K562 (cell line): ENCODE data around the gene PPP6R3. TPM values are rescaled to one million over a fixed set of nuclear protein-coding genes. Genes with fewer than 3 reads are reported as not detected.
A peak's percentile ranks its signal among the peaks of the same experiment; 100 is the strongest.

Source experiments
- ATAC-seq: fragments of 200-7000 bp; cut with Tn5 transposase; 3 replicates; pipeline ENCODE4 v1.9.1; 2020; ENCODE audit warnings: moderate library complexity
- BruUV-seq: library from RNA; stranded (reverse); fragments of 400-500 nt; replicated peaks from 2 replicates; lab custom pipeline; 2021; lab: Mats Ljungman, UMichigan
- CTCF ChIA-PET: fragments of 300-600 bp; formaldehyde crosslinking; extraction: SDS; loops from one replicate; lab custom pipeline; 2021; ENCODE audit warnings: low intra/inter-chr PET ratio; lab: Yijun Ruan, JAX
- POLR2A ChIA-PET: fragments of 300-600, 350-650 bp; sonication (Branson Sonifier 250); formaldehyde crosslinking; extraction: SDS; loops from one replicate; lab custom pipeline; 2021; ENCODE audit warnings: antibody characterized with exemption, inconsistent platforms; lab: Yijun Ruan, JAX
- DNase-seq, 4 experiments: peaks; one replicate each; pipeline versions ENCODE4 v3.0.0 to v3.0.0-alpha.2; 2011 to 2018; ENCODE audit warnings: low spot score in 3 of 4, mixed read lengths in 3 of 4; ENCODE audit errors: extremely low read depth in 1 of 4
- FAIRE-seq: peaks from 2 replicates; lab custom pipeline; 2011; peaks lifted over from hg19 to GRCh38; lab: Jason Lieb, UNC
- H2AFZ ChIP-seq: 2 replicates; pipeline ENCODE4 v1.6.0; 2011; ENCODE audit warnings: low read depth, low read length, control low read depth, inconsistent platforms
- H3K27ac ChIP-seq: fragments of 200-600 bp; 3 replicates; pipeline ENCODE4 v1.8.0; 2011; ENCODE audit warnings: low read depth, mild to moderate bottlenecking, control low read depth, inconsistent platforms, low read length, moderate library complexity, mixed read lengths; ENCODE audit errors: extremely low read depth
- H3K27me3 ChIP-seq, 2 experiments: fragments of 300-600 bp in 1 of 2; 2 replicates in 1 of 2; 3 replicates in 1 of 2; pipeline versions ENCODE4 v1.6.0 to v1.8.0; 2011; ENCODE audit warnings: inconsistent platforms in 2 of 2, low read length in 2 of 2, mild to moderate bottlenecking in 1 of 2, mixed read lengths in 1 of 2, moderate library complexity in 1 of 2; ENCODE audit not compliant: control insufficient read depth in 2 of 2, insufficient read depth in 2 of 2
- H3K36me3 ChIP-seq: fragments of 300-600 bp; 3 replicates; pipeline ENCODE4 v1.8.0; 2011; ENCODE audit warnings: mild to moderate bottlenecking, low read length, inconsistent platforms; ENCODE audit not compliant: control insufficient read depth, insufficient read depth
- H3K4me1 ChIP-seq, 2 experiments: fragments of 200-600 bp in 1 of 2; replicated peaks in 1 of 2; 2 replicates in 1 of 2; 3 replicates in 1 of 2; pipeline versions ENCODE4 v1.5.1 to v1.8.0; 2011; ENCODE audit warnings: inconsistent platforms in 2 of 2, low read length in 2 of 2, mild to moderate bottlenecking in 1 of 2, mixed read lengths in 1 of 2, moderate library complexity in 1 of 2; ENCODE audit not compliant: control insufficient read depth in 2 of 2, insufficient read depth in 2 of 2
- H3K4me2 ChIP-seq: 2 replicates; pipeline ENCODE4 v1.6.1; 2011; ENCODE audit warnings: low read length, control low read depth, inconsistent platforms, mixed read lengths; ENCODE audit not compliant: insufficient read depth
- H3K4me3 ChIP-seq: fragments of 200-600 bp; sonication (generic), shearing (Covaris generic); 2 replicates; pipeline ENCODE4 v1.5.1; 2016; ENCODE audit warnings: control low read depth, inconsistent platforms
- H3K79me2 ChIP-seq: fragments of 200-600 bp; 3 replicates; pipeline ENCODE4 v1.8.0; 2011; ENCODE audit warnings: low read length, inconsistent platforms; ENCODE audit not compliant: control insufficient read depth, insufficient read depth
- H3K9ac ChIP-seq, 2 experiments: 2 replicates each; pipeline versions ENCODE4 v1.6.0 to v1.6.1; 2011; ENCODE audit warnings: low read depth in 2 of 2, low read length in 2 of 2, control low read depth in 1 of 2, inconsistent platforms in 1 of 2, mild to moderate bottlenecking in 1 of 2, mixed read lengths in 1 of 2; ENCODE audit not compliant: insufficient read depth in 1 of 2
- H3K9me1 ChIP-seq: one replicate; pipeline ENCODE4 v1.6.0; 2011; ENCODE audit warnings: inconsistent platforms, mild to moderate bottlenecking, low read length, moderate library complexity; ENCODE audit not compliant: control insufficient read depth, insufficient read depth
- H3K9me3 ChIP-seq: replicated peaks from 2 replicates; pipeline ENCODE4 v1.5.1; 2011; ENCODE audit warnings: low read depth, low read length, inconsistent platforms; ENCODE audit not compliant: control insufficient read depth, insufficient read depth
- H4K20me1 ChIP-seq: replicated peaks from 2 replicates; pipeline ENCODE4 v1.6.1; 2011; ENCODE audit warnings: low read length, inconsistent platforms, mixed read lengths; ENCODE audit not compliant: control insufficient read depth, insufficient read depth
- ESRRA ChIP-seq: fragments of 450-650 bp; IDR thresholded peaks from 2 replicates; pipeline ENCODE4 v1.6.1; 2014; ENCODE audit warnings: low read depth, mild to moderate bottlenecking, moderate library complexity, borderline replicate concordance
- ETV1 ChIP-seq: fragments of 450-650 bp; conservative IDR thresholded peaks from 2 replicates; pipeline ENCODE4 v1.6.1; 2016; ENCODE audit warnings: missing genetic modification characterization, control low read depth, low read depth, missing compliant biosample characterization
- FOSL1 ChIP-seq: fragments of 200-800 bp; sonication (Bioruptor generic); conservative IDR thresholded peaks from 2 replicates; pipeline ENCODE4 v1.6.1; 2016; ENCODE audit warnings: missing genetic modification characterization, missing compliant biosample characterization
- FOXK2 ChIP-seq, 2 experiments: fragments of 450-650 bp; IDR thresholded peaks in 1 of 2; conservative IDR thresholded peaks in 1 of 2; 2 replicates each; pipeline ENCODE4 v1.6.1; 2016; ENCODE audit warnings: low read depth in 2 of 2, mild to moderate bottlenecking in 1 of 2
- HDAC1 ChIP-seq, 2 experiments: fragments of 450-650 bp; IDR thresholded peaks; 2 replicates each; pipeline ENCODE4 v1.6.1; 2016 to 2017; ENCODE audit warnings: inconsistent platforms in 1 of 2, mild to moderate bottlenecking in 1 of 2, moderate library complexity in 1 of 2
- MTA1 ChIP-seq: fragments of 450-650 bp; IDR thresholded peaks from 2 replicates; pipeline ENCODE4 v1.6.1; 2017; ENCODE audit warnings: borderline replicate concordance
- PHF21A ChIP-seq: fragments of 450-650 bp; IDR thresholded peaks from 2 replicates; pipeline ENCODE4 v1.6.1; 2017; ENCODE audit warnings: low read depth, borderline replicate concordance
- RBM22 ChIP-seq: fragments of 200-400 bp; formaldehyde crosslinking; IDR thresholded peaks from 2 replicates; pipeline ENCODE4 v1.6.1; 2018; ENCODE audit warnings: low read length, low read depth; ENCODE audit not compliant: poor library complexity, severe bottlenecking
- SAP30 ChIP-seq: fragments of 200-600 bp; sonication (generic); IDR thresholded peaks from 2 replicates; pipeline ENCODE4 v1.6.1; 2012; ENCODE audit warnings: borderline replicate concordance, low read depth, mild to moderate bottlenecking, moderate library complexity, low read length, control low read depth, inconsistent platforms; ENCODE audit not compliant: insufficient read depth, poor library complexity, severe bottlenecking
- SIN3A ChIP-seq, 2 experiments: fragments of 150-350 bp in 1 of 2; IDR thresholded peaks; 2 replicates each; pipeline ENCODE4 v1.6.1; 2011 to 2016; ENCODE audit warnings: borderline replicate concordance in 2 of 2, low read depth in 2 of 2, low read length in 2 of 2, mild to moderate bottlenecking in 2 of 2, moderate library complexity in 2 of 2; ENCODE audit not compliant: control insufficient read depth in 1 of 2
- TEAD4 ChIP-seq, 2 experiments: sonication (generic) in 1 of 2; formaldehyde crosslinking in 1 of 2; IDR thresholded peaks; 2 replicates each; pipeline versions ENCODE4 v1.6.1 to v1.8.0; 2012 to 2022; ENCODE audit warnings: borderline replicate concordance in 1 of 2, inconsistent platforms in 1 of 2, low read length in 1 of 2, mild to moderate bottlenecking in 1 of 2, missing genetic modification reagents in 1 of 2
- WGBS: fragments of 100-300 bp; shearing (Covaris generic); methylation state at CpG from one replicate; pipeline ENCODE4 v1.1.6; 2016; ENCODE audit warnings: low coverage, mixed read lengths; ENCODE audit not compliant: insufficient coverage; ENCODE audit errors: missing lambda C conversion rate; 5-methylcytosine and 5-hydroxymethylcytosine counted together
- in situ Hi-C: fragments of 300-500 bp; cut with MboI; formaldehyde crosslinking; loops from 4 replicates; pipeline ENCODE4 v1.15.0; 2018; ENCODE audit warnings: inconsistent platforms, mixed read lengths
- intact Hi-C: fragments of 100-400 bp; cut with micrococcal nuclease; formaldehyde crosslinking; loops from 2 replicates; pipeline ENCODE4 v1.14.2; 2022
- polyA plus RNA-seq, 8 experiments: library from polyadenylated mRNA; depleted of rRNA in 4 of 8; stranded (reverse) in 5 of 8; unstranded in 3 of 8; fragments of >200 nt; fragmentation: Nextera tagmentation in 2 of 8; fragmentation: Illumina TruSeq in 1 of 8; extraction: Ambion mirVana in 2 of 8; extraction: Trizol in 1 of 8; gene quantifications; 2 replicates each; pipeline versions ENCODE4 v1.2.1 to v1.2.3, GENCODE V29; 2011 to 2014; ENCODE audit warnings: inconsistent platforms in 1 of 8, missing spikeins in 1 of 8
- total RNA-seq, 7 experiments: library from RNA; depleted of rRNA in 6 of 7; stranded (reverse); fragments of >200 nt in 6 of 7; fragmentation: Illumina TruSeq in 2 of 7; extraction: Trizol in 2 of 7; gene quantifications; 2 replicates each; pipeline versions ENCODE4 v1.2.1 to v1.2.3, GENCODE V29; 2011 to 2021; ENCODE audit warnings: low replicate concordance in 1 of 7
- TF ChIP-seq, protein P1 (sequence below): fragments of 450-650 bp; IDR thresholded peaks from 2 replicates; pipeline ENCODE4 v1.6.1; 2016
- TF ChIP-seq, protein P2 (sequence below): sonication (generic); formaldehyde crosslinking; IDR thresholded peaks from 2 replicates; pipeline ENCODE4 v1.8.0; 2022; ENCODE audit warnings: mild to moderate bottlenecking, missing genetic modification reagents
- TF ChIP-seq, protein P3 (sequence below): fragments of 250-450 bp; sonication (Bioruptor Pico); IDR thresholded peaks from 2 replicates; pipeline ENCODE4 v1.4.0; 2020

PPP6R3 gene
- total and polyA plus RNA-seq, 9 of the 15 experiments (the other 6 are each of a cell fraction or from before 2014, with no cell fraction given) = 20.3 to 117 (median 80.6) TPM

DNA sequence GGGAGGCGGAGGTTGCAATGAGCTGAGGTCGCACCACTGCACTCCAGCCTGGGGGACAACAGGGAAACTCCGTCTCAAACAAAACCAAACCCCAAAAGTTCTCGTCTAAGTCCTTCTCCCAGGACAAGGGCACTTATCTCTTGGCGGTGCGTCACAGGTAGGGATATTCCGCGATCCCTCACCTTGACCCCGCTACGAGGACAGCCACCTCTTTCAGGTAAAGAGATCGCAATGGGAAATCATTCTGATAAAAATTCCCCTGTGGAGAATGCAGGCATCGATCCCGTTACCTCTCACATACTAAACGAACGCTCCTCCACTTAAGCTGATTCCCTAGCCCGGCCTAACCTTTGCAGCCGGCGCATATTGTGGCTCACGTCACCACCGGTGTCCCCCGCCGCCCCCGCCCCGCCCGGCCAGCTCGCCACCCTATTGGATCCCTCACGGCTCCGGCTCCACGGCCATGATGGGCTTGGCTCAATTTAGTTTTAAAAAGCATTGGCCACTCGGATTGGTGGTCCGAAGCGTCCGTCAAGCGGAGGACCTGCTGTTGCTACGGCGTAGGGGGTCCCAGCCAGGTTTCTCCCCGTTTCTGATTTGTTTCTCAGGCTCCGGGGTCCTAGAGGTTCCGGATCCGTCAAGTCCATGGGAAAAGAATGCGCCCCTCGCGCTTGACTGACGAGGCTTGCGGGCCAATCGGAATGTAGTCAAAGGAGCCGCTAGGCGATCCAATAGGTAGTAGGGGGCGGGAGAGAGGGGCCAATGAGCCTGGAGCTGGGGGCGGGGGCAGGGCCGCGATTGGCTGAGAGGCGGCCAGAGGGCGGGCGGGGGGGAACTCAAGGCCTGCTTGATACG is 439 bp upstream of the PPP6R3 start (continued):
- TF ChIP-seq, protein P1, sequence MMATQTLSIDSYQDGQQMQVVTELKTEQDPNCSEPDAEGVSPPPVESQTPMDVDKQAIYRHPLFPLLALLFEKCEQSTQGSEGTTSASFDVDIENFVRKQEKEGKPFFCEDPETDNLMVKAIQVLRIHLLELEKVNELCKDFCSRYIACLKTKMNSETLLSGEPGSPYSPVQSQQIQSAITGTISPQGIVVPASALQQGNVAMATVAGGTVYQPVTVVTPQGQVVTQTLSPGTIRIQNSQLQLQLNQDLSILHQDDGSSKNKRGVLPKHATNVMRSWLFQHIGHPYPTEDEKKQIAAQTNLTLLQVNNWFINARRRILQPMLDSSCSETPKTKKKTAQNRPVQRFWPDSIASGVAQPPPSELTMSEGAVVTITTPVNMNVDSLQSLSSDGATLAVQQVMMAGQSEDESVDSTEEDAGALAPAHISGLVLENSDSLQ = peak; percentile 99
- TF ChIP-seq ETV1 (no peak; the same call in 1 of the 2 replicates), MTA1 (peak; percentile 95)

DNA sequence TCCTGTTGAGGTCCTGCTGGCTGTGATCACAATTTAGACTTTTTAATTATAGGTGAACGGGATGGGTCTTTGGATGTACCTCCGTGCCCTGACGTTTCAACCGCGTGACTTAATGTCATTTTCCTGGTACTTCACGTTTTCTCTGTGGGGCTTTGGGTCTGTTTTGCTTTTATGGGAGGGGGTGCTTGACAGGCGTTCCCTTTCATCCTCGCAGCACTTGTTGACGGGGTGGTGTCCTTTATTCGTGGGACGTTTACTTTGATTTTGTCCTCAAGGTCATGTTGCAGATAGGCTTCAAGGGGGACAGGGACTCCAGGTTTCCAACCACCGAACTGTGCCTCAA is 994 bp downstream of the PPP6R3 start:
- no TSS peak for BruUV-seq
- peaks cover 23% of the 10 kb centered on the region; the same call in 2 of the 3 replicates for H3K36me3 ChIP-seq
- H3K9me3 ChIP-seq = no peaks in the 10 kb centered on the region
- H3K27ac ChIP-seq = peak overlapping the region; percentile 86
- intact Hi-C loops = no loop called here
- ChIA-PET CTCF (no interaction called here), POLR2A (interaction anchor here (1.5 to 1.7 kb wide), 2 partner anchors 12 to 22 kb away, joined by 4 to 6 read pairs; no protein-coding TSS in a partner anchor)
- no peak for ATAC-seq
- H3K79me2 ChIP-seq = peaks cover 60% of the 10 kb centered on the region
- 1% methylated on average over 12 of the region's 12 CpGs for WGBS
- H2AFZ ChIP-seq = no peak overlapping the region
- peak overlapping the region; percentile 77 to 98; a peak in 3 of 4 replicates for H3K9ac ChIP-seq
- DNase-seq = no peak
- H3K4me2 ChIP-seq = peak overlapping the region; percentile 92
- no peak for FAIRE-seq
- no peaks in the 10 kb centered on the region for H3K27me3 ChIP-seq
- H4K20me1 ChIP-seq = peaks cover 47% of the 10 kb centered on the region
- H3K4me3 ChIP-seq = peak overlapping the region; percentile 62
- no peaks in the 10 kb centered on the region for H3K9me1 ChIP-seq
- in situ Hi-C loops = no loop called here
- peaks cover 6 to 19% of the 10 kb centered on the region in 2 experiments; a peak in 4 of 5 replicates for H3K4me1 ChIP-seq
- TF ChIP-seq RBM22 (no peak), SAP30 (peak; percentile 15), PHF21A (0 out of 2 replicates have a peak, but pooled peaks have one; percentile 17), FOSL1 (no peak), SIN3A (IDR thresholded peaks at IDR 0.05; ENCODE audit: borderline replicate concordance in 2 of 2, control insufficient read depth in 1 of 2, low read depth in 2 of 2, low read length in 2 of 2) (0 out of 4 replicates have a peak, but pooled peaks of 1 of the 2 experiments have one; percentile 32), TEAD4 (IDR thresholded peaks at IDR 0.05; ENCODE audit: low read length) (no peak), TEAD4 (CRISPR knock-in tag; IDR thresholded peaks at IDR 0.05; ENCODE audit: borderline replicate concordance) (no peak), HDAC1 (IDR thresholded peaks at IDR 0.05) (peak in 1 of 2 experiments; percentile 60; a peak in 1 of 4 replicates), ESRRA (peak; percentile 78; the same call in 1 of the 2 replicates), FOXK2 (conservative IDR thresholded peaks at IDR 0.05 in 1 of 2, IDR thresholded peaks at IDR 0.05 in 1 of 2; ENCODE audit: low read depth in 2 of 2) (0 out of 4 replicates have a peak, but pooled peaks of 1 of the 2 experiments have one; percentile 21)
- TF ChIP-seq, protein P2, sequence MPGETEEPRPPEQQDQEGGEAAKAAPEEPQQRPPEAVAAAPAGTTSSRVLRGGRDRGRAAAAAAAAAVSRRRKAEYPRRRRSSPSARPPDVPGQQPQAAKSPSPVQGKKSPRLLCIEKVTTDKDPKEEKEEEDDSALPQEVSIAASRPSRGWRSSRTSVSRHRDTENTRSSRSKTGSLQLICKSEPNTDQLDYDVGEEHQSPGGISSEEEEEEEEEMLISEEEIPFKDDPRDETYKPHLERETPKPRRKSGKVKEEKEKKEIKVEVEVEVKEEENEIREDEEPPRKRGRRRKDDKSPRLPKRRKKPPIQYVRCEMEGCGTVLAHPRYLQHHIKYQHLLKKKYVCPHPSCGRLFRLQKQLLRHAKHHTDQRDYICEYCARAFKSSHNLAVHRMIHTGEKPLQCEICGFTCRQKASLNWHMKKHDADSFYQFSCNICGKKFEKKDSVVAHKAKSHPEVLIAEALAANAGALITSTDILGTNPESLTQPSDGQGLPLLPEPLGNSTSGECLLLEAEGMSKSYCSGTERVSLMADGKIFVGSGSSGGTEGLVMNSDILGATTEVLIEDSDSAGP (CRISPR knock-in tag) = peak; percentile 14; the same call in 1 of the 2 replicates
- TF ChIP-seq, protein P3, sequence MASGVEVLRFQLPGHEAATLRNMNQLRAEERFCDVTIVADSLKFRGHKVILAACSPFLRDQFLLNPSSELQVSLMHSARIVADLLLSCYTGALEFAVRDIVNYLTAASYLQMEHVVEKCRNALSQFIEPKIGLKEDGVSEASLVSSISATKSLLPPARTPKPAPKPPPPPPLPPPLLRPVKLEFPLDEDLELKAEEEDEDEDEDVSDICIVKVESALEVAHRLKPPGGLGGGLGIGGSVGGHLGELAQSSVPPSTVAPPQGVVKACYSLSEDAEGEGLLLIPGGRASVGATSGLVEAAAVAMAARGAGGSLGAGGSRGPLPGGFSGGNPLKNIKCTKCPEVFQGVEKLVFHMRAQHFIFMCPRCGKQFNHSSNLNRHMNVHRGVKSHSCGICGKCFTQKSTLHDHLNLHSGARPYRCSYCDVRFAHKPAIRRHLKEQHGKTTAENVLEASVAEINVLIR (CRISPR knock-in tag) = 0 out of 2 replicates have a peak, but pooled peaks have one; percentile 27
